Chondrocyte (in vitro differentiated cells): ENCODE measurements around the gene SUB1. TPM values are rescaled to one million over a fixed set of nuclear protein-coding genes. Genes with fewer than 3 reads are reported as not detected.

Experiments
- DNase-seq: peaks from one replicate; pipeline ENCODE4 v3.0.0; 2021; ENCODE audit warnings: mixed read lengths, low spot score
- H3K27ac Mint-ChIP-seq: one replicate; pipeline ENCODE4 v1.8.0; 2021; ENCODE audit warnings: mild to moderate bottlenecking, moderate library complexity, mixed read lengths; ENCODE audit not compliant: unreplicated experiment
- H3K27me3 Mint-ChIP-seq: 2 replicates; pipeline ENCODE4 v1.8.0; 2021; ENCODE audit warnings: low read depth, mixed read lengths
- H3K36me3 Mint-ChIP-seq: 2 replicates; pipeline ENCODE4 v1.8.0; 2021; ENCODE audit warnings: low read depth, mixed read lengths
- H3K4me1 Mint-ChIP-seq: 2 replicates; pipeline ENCODE4 v1.8.0; 2021; ENCODE audit warnings: low read depth, mild to moderate bottlenecking, mixed read lengths
- H3K4me3 Mint-ChIP-seq: one replicate; pipeline ENCODE4 v1.8.0; 2021; ENCODE audit warnings: mild to moderate bottlenecking, moderate library complexity, mixed read lengths; ENCODE audit not compliant: unreplicated experiment
- H3K9me3 Mint-ChIP-seq: 2 replicates; pipeline ENCODE4 v1.8.0; 2021; ENCODE audit warnings: low read depth, mixed read lengths
- total RNA-seq: library from RNA; stranded (reverse); gene quantifications from 3 replicates; pipeline ENCODE4 v1.2.1, GENCODE V29; 2021
- TF ChIP-seq, protein P1 (sequence below): fragments of 200-600 bp; sonication (generic); IDR thresholded peaks from 2 replicates; pipeline ENCODE4 v1.5.0; 2021; ENCODE audit warnings: antibody characterized with exemption, mild to moderate bottlenecking, moderate library complexity

The SUB1 gene
- total RNA-seq, 1 donor from 2014 or later, result 163 TPM

- no peak overlapping the region for H3K4me3 Mint-ChIP-seq
- TF ChIP-seq, protein P1, sequence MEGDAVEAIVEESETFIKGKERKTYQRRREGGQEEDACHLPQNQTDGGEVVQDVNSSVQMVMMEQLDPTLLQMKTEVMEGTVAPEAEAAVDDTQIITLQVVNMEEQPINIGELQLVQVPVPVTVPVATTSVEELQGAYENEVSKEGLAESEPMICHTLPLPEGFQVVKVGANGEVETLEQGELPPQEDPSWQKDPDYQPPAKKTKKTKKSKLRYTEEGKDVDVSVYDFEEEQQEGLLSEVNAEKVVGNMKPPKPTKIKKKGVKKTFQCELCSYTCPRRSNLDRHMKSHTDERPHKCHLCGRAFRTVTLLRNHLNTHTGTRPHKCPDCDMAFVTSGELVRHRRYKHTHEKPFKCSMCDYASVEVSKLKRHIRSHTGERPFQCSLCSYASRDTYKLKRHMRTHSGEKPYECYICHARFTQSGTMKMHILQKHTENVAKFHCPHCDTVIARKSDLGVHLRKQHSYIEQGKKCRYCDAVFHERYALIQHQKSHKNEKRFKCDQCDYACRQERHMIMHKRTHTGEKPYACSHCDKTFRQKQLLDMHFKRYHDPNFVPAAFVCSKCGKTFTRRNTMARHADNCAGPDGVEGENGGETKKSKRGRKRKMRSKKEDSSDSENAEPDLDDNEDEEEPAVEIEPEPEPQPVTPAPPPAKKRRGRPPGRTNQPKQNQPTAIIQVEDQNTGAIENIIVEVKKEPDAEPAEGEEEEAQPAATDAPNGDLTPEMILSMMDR, result no peak
- H3K36me3 Mint-ChIP-seq, result peaks cover 46% of the 10 kb centered on the region
- no peak overlapping the region for H3K27ac Mint-ChIP-seq
- H3K9me3 Mint-ChIP-seq, result no peaks in the 10 kb centered on the region
- no peaks in the 10 kb centered on the region for H3K27me3 Mint-ChIP-seq
- H3K4me1 Mint-ChIP-seq, result peaks cover 55% of the 10 kb centered on the region
- DNase-seq, result no peak
Observed at GRCh38 chr5:32597041-32597629, 11.8 kb downstream of the SUB1 start.

DNA sequence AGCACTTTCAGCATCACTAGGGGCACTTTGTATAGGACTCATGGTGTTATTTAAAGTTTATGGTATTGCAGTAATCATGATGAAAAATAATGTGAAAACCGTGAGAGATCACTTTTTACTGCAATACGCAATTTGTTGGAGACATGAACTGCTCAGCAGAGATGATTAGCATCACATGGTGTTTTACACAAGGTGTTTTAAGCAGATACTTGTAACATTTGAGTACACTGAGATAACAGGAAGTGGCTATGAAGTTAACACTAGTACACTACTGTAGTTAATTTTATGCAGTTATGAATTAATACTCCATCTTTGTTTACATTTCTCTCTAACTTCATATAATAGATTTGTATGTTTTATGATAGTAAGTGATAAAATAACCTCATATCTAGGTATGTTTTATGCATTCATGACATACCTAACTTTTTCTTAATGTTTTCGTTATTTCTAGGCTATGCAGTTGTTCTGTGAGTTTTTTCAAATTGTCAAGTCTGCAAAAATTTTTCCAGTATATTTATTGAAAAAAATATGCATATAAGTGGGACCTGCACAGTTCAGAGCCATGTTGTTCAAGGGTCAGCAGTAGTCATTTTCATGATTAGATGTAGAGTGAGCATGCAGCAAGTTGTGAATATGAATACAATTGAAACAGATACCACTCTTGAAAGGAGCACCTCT, 13.0 kb downstream of the SUB1 start:
- H3K4me1 Mint-ChIP-seq, result peaks cover 63% of the 10 kb centered on the region
- peaks cover 38% of the 10 kb centered on the region for H3K36me3 Mint-ChIP-seq
- no peak overlapping the region for H3K4me3 Mint-ChIP-seq
- TF ChIP-seq, protein P1, result no peak
- no peaks in the 10 kb centered on the region for H3K27me3 Mint-ChIP-seq
- H3K9me3 Mint-ChIP-seq, result no peaks in the 10 kb centered on the region
- H3K27ac Mint-ChIP-seq, result peak overlapping the region; percentile 32
- no peak for DNase-seq

DNA sequence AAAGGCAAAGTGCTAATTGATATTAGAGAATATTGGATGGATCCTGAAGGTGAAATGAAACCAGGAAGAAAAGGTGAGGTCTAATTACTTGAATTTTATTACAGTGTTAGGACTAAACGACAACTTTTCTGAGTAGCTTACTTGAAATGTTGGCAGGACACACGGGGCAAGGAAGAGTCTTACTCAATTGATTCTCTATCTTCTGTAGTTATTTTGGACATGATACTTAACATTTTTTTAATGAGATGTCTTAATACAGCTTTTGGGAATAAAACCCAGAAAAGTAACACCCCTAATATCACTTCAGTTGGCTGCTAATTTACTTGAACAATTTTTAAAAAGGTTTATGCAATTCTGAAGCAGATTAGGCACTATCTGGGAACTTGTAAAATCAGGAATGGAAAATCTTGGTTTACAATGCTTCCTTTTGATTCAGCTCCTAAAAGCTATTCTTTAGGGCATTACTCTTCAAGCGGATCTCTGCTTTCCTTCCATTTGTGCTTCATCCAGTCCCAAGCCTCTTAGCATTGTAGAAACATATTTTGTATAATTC, 13.7 kb downstream of the SUB1 start:
- H3K4me3 Mint-ChIP-seq, result no peak overlapping the region
- H3K27me3 Mint-ChIP-seq, result no peaks in the 10 kb centered on the region
- TF ChIP-seq, protein P1, result no peak
- H3K9me3 Mint-ChIP-seq, result no peaks in the 10 kb centered on the region
- H3K36me3 Mint-ChIP-seq, result peaks cover 35% of the 10 kb centered on the region
- H3K4me1 Mint-ChIP-seq, result peaks cover 63% of the 10 kb centered on the region
- peak overlapping the region; percentile 32 for H3K27ac Mint-ChIP-seq
- DNase-seq, result no peak

DNA sequence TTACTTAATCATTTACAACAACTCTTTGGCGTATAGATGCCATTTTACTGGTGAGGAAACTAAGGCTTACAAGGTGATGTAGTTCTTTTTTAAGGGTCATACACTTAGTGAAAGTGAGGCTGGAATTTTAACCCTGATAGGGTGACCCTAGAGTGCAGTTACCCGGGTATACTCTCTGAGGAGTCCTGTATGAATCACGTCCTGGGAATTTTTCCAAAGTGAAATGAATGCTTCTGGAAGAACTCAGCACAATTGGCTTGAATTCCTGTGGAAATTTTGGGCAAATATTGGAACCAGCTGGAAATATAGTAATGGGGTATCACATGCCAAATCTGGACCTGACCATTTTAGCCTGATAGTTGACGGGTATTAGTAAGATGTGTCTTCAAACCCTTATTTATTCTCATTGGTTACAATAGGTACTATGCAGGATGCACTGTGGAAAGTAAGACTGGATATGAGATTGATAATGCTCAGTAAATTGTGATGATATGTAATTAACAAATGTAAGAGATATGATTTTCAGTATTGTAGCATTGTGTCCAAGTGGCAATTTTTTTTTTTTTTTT, 14.8 kb downstream of the SUB1 start:
- Mint-ChIP-seq H3K27me3 (no peaks in the 10 kb centered on the region), H3K4me3 (no peak overlapping the region), H3K27ac (peak overlapping the region; percentile 56), H3K4me1 (peaks cover 62% of the 10 kb centered on the region), H3K9me3 (no peaks in the 10 kb centered on the region), H3K36me3 (peaks cover 39% of the 10 kb centered on the region)
- no peak for DNase-seq
- TF ChIP-seq, protein P1, result no peak

- Mint-ChIP-seq H3K27ac (peak overlapping the region; percentile 68), H3K4me1 (peaks cover 49% of the 10 kb centered on the region), H3K9me3 (no peaks in the 10 kb centered on the region), H3K27me3 (no peaks in the 10 kb centered on the region), H3K36me3 (peaks cover 29% of the 10 kb centered on the region), H3K4me3 (no peak overlapping the region)
- TF ChIP-seq, protein P1, result no peak
- no peak for DNase-seq
Observed at GRCh38 chr5:32601623-32602295, 16.4 kb downstream of the SUB1 start.
